Measurements from ENCODE around the gene ACTR6. TPM values are rescaled to one million over a fixed set of nuclear protein-coding genes. Genes with fewer than 3 reads are reported as not detected.

The ACTR6 gene
- total RNA-seq, 1 donor from 2014 or later: 23.9 TPM

- Mint-ChIP-seq H3K27me3 (ENCODE audit: low read depth, unreplicated experiment) (no peaks in the 10 kb centered on the region), H3K4me3 (ENCODE audit: unreplicated experiment) (no peak overlapping the region), H3K36me3 (ENCODE audit: low read depth, unreplicated experiment) (peaks cover 7% of the 10 kb centered on the region), H3K4me1 (ENCODE audit: low read depth, unreplicated experiment) (no peaks in the 10 kb centered on the region), H3K27ac (ENCODE audit: unreplicated experiment) (no peak overlapping the region), H3K9me3 (ENCODE audit: unreplicated experiment) (no peaks in the 10 kb centered on the region)
- DNase-seq (ENCODE audit: low read depth) (no peak), FAIRE-seq (no peak)
- no peaks in the 10 kb centered on the region for H3K79me2 ChIP-seq (ENCODE audit: insufficient read depth, low read length)
- no peaks in the 10 kb centered on the region for H3K9me3 ChIP-seq (ENCODE audit: insufficient read depth, low read depth, low read length)
- TF ChIP-seq EZH2 (IDR thresholded peaks at IDR 0.05; ENCODE audit: insufficient read depth, low read length): no peak
- no peak for TF ChIP-seq CTCF (IDR thresholded peaks at IDR 0.05; ENCODE audit: insufficient read depth, low read depth, low read length)
- H3K27ac ChIP-seq (ENCODE audit: low read depth, low read length): no peak overlapping the region
- H3K36me3 ChIP-seq (ENCODE audit: insufficient read depth, low read length): peaks cover 18% of the 10 kb centered on the region
- no peaks in the 10 kb centered on the region for H4K20me1 ChIP-seq (ENCODE audit: insufficient read depth, low read length)
- no peaks in the 10 kb centered on the region for H3K4me1 ChIP-seq (ENCODE audit: insufficient read depth, low read length)
- no peak overlapping the region for H3K9ac ChIP-seq (ENCODE audit: low read length)
- no peak overlapping the region for H2AFZ ChIP-seq (ENCODE audit: low read depth, low read length)
- no peak overlapping the region for H3K4me3 ChIP-seq (ENCODE audit: insufficient read depth, low read depth, low read length)
- H3K27me3 ChIP-seq (ENCODE audit: insufficient read depth, low read length): no peaks in the 10 kb centered on the region
- H3K4me2 ChIP-seq (ENCODE audit: low read length): no peak overlapping the region
Observed at GRCh38 chr12:100213016-100213891, 12.6 kb downstream of the ACTR6 start.

GRCh38 chr12:100214518-100214917, 13.9 kb downstream of the ACTR6 start:
- H3K9ac ChIP-seq (ENCODE audit: low read length): no peak overlapping the region
- H3K4me3 ChIP-seq (ENCODE audit: insufficient read depth, low read depth, low read length): no peak overlapping the region
- H3K36me3 Mint-ChIP-seq (ENCODE audit: low read depth, unreplicated experiment): peaks cover 2% of the 10 kb centered on the region
- H2AFZ ChIP-seq (ENCODE audit: low read depth, low read length): no peak overlapping the region
- H4K20me1 ChIP-seq (ENCODE audit: insufficient read depth, low read length): no peaks in the 10 kb centered on the region
- no peak for DNase-seq (ENCODE audit: low read depth)
- no peaks in the 10 kb centered on the region for H3K9me3 ChIP-seq (ENCODE audit: insufficient read depth, low read depth, low read length)
- H3K4me2 ChIP-seq (ENCODE audit: low read length): no peak overlapping the region
- no peaks in the 10 kb centered on the region for H3K79me2 ChIP-seq (ENCODE audit: insufficient read depth, low read length)
- FAIRE-seq: no peak
- no peak overlapping the region for H3K27ac ChIP-seq (ENCODE audit: low read depth, low read length)
- no peaks in the 10 kb centered on the region for H3K27me3 ChIP-seq (ENCODE audit: insufficient read depth, low read length)
- no peak overlapping the region for H3K4me3 Mint-ChIP-seq (ENCODE audit: unreplicated experiment)
- no peaks in the 10 kb centered on the region for H3K27me3 Mint-ChIP-seq (ENCODE audit: low read depth, unreplicated experiment)
- peaks cover 15% of the 10 kb centered on the region for H3K36me3 ChIP-seq (ENCODE audit: insufficient read depth, low read length)
- H3K4me1 ChIP-seq (ENCODE audit: insufficient read depth, low read length): no peaks in the 10 kb centered on the region
- H3K4me1 Mint-ChIP-seq (ENCODE audit: low read depth, unreplicated experiment): no peaks in the 10 kb centered on the region
- no peak for TF ChIP-seq EZH2 (IDR thresholded peaks at IDR 0.05; ENCODE audit: insufficient read depth, low read length)
- TF ChIP-seq CTCF (IDR thresholded peaks at IDR 0.05; ENCODE audit: insufficient read depth, low read depth, low read length): no peak
- no peak overlapping the region for H3K27ac Mint-ChIP-seq (ENCODE audit: unreplicated experiment)
- no peaks in the 10 kb centered on the region for H3K9me3 Mint-ChIP-seq (ENCODE audit: unreplicated experiment)

DNA sequence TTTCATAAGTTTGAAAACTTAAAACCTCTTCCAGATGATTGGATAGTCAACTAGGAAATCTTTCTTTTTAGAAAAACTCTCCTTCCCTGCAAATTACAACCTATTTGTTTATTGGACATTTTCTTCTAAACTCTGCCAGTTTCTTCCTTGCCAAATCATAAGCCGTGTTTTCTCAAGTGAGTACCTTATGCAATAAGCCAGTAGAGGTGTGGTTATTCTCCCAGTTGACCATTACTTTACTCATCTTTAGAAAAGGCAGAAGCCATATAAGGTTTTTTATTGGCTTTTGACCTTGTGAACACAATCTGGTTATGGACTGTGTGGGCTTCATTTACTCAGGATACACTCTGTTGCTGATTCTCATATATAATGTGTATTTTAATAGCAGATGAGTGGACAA, 14.6 kb downstream of the ACTR6 start:
- FAIRE-seq (no peak), DNase-seq (ENCODE audit: low read depth) (no peak)
- Mint-ChIP-seq H3K27ac (ENCODE audit: unreplicated experiment) (no peak overlapping the region), H3K27me3 (ENCODE audit: low read depth, unreplicated experiment) (no peaks in the 10 kb centered on the region), H3K4me1 (ENCODE audit: low read depth, unreplicated experiment) (no peaks in the 10 kb centered on the region), H3K4me3 (ENCODE audit: unreplicated experiment) (no peak overlapping the region), H3K36me3 (ENCODE audit: low read depth, unreplicated experiment) (peaks cover 2% of the 10 kb centered on the region), H3K9me3 (ENCODE audit: unreplicated experiment) (no peaks in the 10 kb centered on the region)
- H3K9ac ChIP-seq (ENCODE audit: low read length): no peak overlapping the region
- no peaks in the 10 kb centered on the region for H3K79me2 ChIP-seq (ENCODE audit: insufficient read depth, low read length)
- peaks cover 18% of the 10 kb centered on the region for H3K36me3 ChIP-seq (ENCODE audit: insufficient read depth, low read length)
- no peak overlapping the region for H3K27ac ChIP-seq (ENCODE audit: low read depth, low read length)
- no peak overlapping the region for H3K4me2 ChIP-seq (ENCODE audit: low read length)
- H3K27me3 ChIP-seq (ENCODE audit: insufficient read depth, low read length): no peaks in the 10 kb centered on the region
- no peaks in the 10 kb centered on the region for H3K9me3 ChIP-seq (ENCODE audit: insufficient read depth, low read depth, low read length)
- H3K4me3 ChIP-seq (ENCODE audit: insufficient read depth, low read depth, low read length): no peak overlapping the region
- H3K4me1 ChIP-seq (ENCODE audit: insufficient read depth, low read length): no peaks in the 10 kb centered on the region
- no peak overlapping the region for H2AFZ ChIP-seq (ENCODE audit: low read depth, low read length)
- TF ChIP-seq CTCF (IDR thresholded peaks at IDR 0.05; ENCODE audit: insufficient read depth, low read depth, low read length) (no peak), EZH2 (IDR thresholded peaks at IDR 0.05; ENCODE audit: insufficient read depth, low read length) (no peak)
- H4K20me1 ChIP-seq (ENCODE audit: insufficient read depth, low read length): no peaks in the 10 kb centered on the region
